IMR-90 (cell line): Measurements from ENCODE around the gene SMIM41. TPM values are rescaled to one million over a fixed set of nuclear protein-coding genes. Genes with fewer than 3 reads are reported as not detected.
A peak's percentile ranks its signal among the peaks of the same experiment; 100 is the strongest.

ENCODE experiments used
- ATAC-seq: fragments of 200-7000 bp; cut with Tn5 transposase; 2 replicates; pipeline ENCODE4 v1.9.1; 2020; ENCODE audit warnings: low read depth, mild to moderate bottlenecking, moderate library complexity
- BruUV-seq: library from RNA; stranded (reverse); fragments of 400-500 nt; replicated peaks from 2 replicates; lab custom pipeline; 2021; lab: Mats Ljungman, UMichigan
- CTCF ChIA-PET: fragments of 300-600 bp; formaldehyde crosslinking; extraction: SDS; loops from one replicate; lab custom pipeline; 2021; ENCODE audit warnings: antibody characterized with exemption; lab: Yijun Ruan, JAX
- POLR2A ChIA-PET: fragments of 300-600 bp; sonication (Branson Sonifier 250); formaldehyde crosslinking; loops from one replicate; lab custom pipeline; 2022; ENCODE audit warnings: antibody characterized with exemption; ENCODE audit not compliant: unreplicated experiment; lab: Charles Lee
- DNase-seq: peaks from one replicate; pipeline ENCODE4 v3.0.0; 2013
- H2AFZ ChIP-seq: replicated peaks from 2 replicates; pipeline ENCODE3; 2013; ENCODE audit warnings: low read length, mild to moderate bottlenecking; ENCODE audit not compliant: poor library complexity
- H2AK5ac ChIP-seq: 2 replicates; pipeline ENCODE4 v1.6.1; 2013; ENCODE audit warnings: low read depth, low read length, inconsistent platforms
- H2AK9ac ChIP-seq: replicated peaks from 2 replicates; pipeline ENCODE3; 2013; ENCODE audit warnings: mild to moderate bottlenecking, low read depth, low read length, moderate library complexity; ENCODE audit not compliant: poor library complexity
- H2BK120ac ChIP-seq: 2 replicates; pipeline ENCODE4 v1.6.1; 2013; ENCODE audit warnings: low read depth, low read length, inconsistent platforms
- H2BK15ac ChIP-seq: 3 replicates; pipeline ENCODE4 v1.6.1; 2013; ENCODE audit warnings: low read depth, low read length, inconsistent platforms
- H2BK20ac ChIP-seq: 2 replicates; pipeline ENCODE4 v1.6.1; 2013; ENCODE audit warnings: low read depth, mild to moderate bottlenecking, inconsistent platforms, low read length, moderate library complexity
- H2BK5ac ChIP-seq: 2 replicates; pipeline ENCODE4 v1.6.1; 2013; ENCODE audit warnings: mild to moderate bottlenecking, low read depth, low read length, inconsistent platforms; ENCODE audit not compliant: poor library complexity, severe bottlenecking
- H3K14ac ChIP-seq: replicated peaks from 2 replicates; pipeline ENCODE4 v1.6.1; 2013; ENCODE audit warnings: low read depth, low read length, inconsistent platforms
- H3K18ac ChIP-seq: 2 replicates; pipeline ENCODE4 v1.6.1; 2013; ENCODE audit warnings: low read depth, low read length, control low read depth
- H3K23ac ChIP-seq: 2 replicates; pipeline ENCODE4 v1.6.1; 2013; ENCODE audit warnings: low read depth, low read length, inconsistent platforms
- H3K27ac ChIP-seq: 2 replicates; pipeline ENCODE4 v1.5.1; 2013; ENCODE audit warnings: mild to moderate bottlenecking, control low read depth, low read length; ENCODE audit not compliant: insufficient read depth
- H3K27me3 ChIP-seq: 2 replicates; pipeline ENCODE4 v1.6.1; 2013; ENCODE audit warnings: low read length; ENCODE audit not compliant: control insufficient read depth, insufficient read depth
- H3K36me3 ChIP-seq: 2 replicates; pipeline ENCODE4 v1.6.1; 2013; ENCODE audit warnings: low read length, mixed read lengths; ENCODE audit not compliant: control insufficient read depth, insufficient read depth
- H3K4ac ChIP-seq: 2 replicates; pipeline ENCODE4 v1.6.1; 2013; ENCODE audit warnings: low read depth, low read length, inconsistent platforms
- H3K4me1 ChIP-seq: 2 replicates; pipeline ENCODE4 v1.6.1; 2013; ENCODE audit warnings: low read length, mixed read lengths; ENCODE audit not compliant: control insufficient read depth, insufficient read depth
- H3K4me2 ChIP-seq: 2 replicates; pipeline ENCODE4 v1.6.1; 2013; ENCODE audit warnings: low read depth, mild to moderate bottlenecking, control low read depth, low read length, moderate library complexity
- H3K4me3 ChIP-seq: 2 replicates; pipeline ENCODE4 v1.5.1; 2013; ENCODE audit warnings: low read depth, mild to moderate bottlenecking, control low read depth, low read length, moderate library complexity; ENCODE audit not compliant: insufficient read depth
- H3K56ac ChIP-seq: 2 replicates; pipeline ENCODE4 v1.6.1; 2013; ENCODE audit warnings: low read length, inconsistent platforms; ENCODE audit not compliant: insufficient read depth; ENCODE audit errors: extremely low read depth
- H3K79me1 ChIP-seq, 2 experiments: 2 replicates each; pipeline ENCODE4 v1.6.1; 2013; ENCODE audit warnings: low read length in 2 of 2, inconsistent platforms in 1 of 2, low read depth in 1 of 2
- H3K9ac ChIP-seq: 2 replicates; pipeline ENCODE4 v1.6.1; 2013; ENCODE audit warnings: low read depth, low read length, control low read depth
- H3K9me1 ChIP-seq: 2 replicates; pipeline ENCODE4 v1.6.1; 2013; ENCODE audit warnings: low read length, inconsistent platforms; ENCODE audit not compliant: insufficient read depth
- H3K9me3 ChIP-seq: 2 replicates; pipeline ENCODE4 v1.6.1; 2013; ENCODE audit warnings: low read length; ENCODE audit not compliant: control insufficient read depth, insufficient read depth
- H4K20me1 ChIP-seq: 2 replicates; pipeline ENCODE4 v1.6.1; 2013; ENCODE audit warnings: low read length, inconsistent platforms; ENCODE audit not compliant: insufficient read depth
- H4K5ac ChIP-seq: 2 replicates; pipeline ENCODE4 v1.6.1; 2013; ENCODE audit warnings: mild to moderate bottlenecking, low read depth, low read length, control low read depth
- H4K8ac ChIP-seq, 2 experiments: 2 replicates each; pipeline ENCODE4 v1.6.1; 2013; ENCODE audit warnings: low read depth in 2 of 2, low read length in 2 of 2, control low read depth in 1 of 2, inconsistent platforms in 1 of 2
- H4K91ac ChIP-seq: 2 replicates; pipeline ENCODE4 v1.6.1; 2013; ENCODE audit warnings: low read depth, low read length, inconsistent platforms; ENCODE audit not compliant: insufficient read depth
- CEBPB ChIP-seq: IDR thresholded peaks from 2 replicates; pipeline ENCODE4 v1.6.1; 2012; ENCODE audit warnings: low read depth, low read length, improper control_type of control experiment
- CHD1 ChIP-seq: IDR thresholded peaks from 2 replicates; pipeline ENCODE4 v1.6.1; 2012; ENCODE audit warnings: low read depth, low read length, improper control_type of control experiment
- FOS ChIP-seq: fragments of 150-350 bp; IDR thresholded peaks from 2 replicates; pipeline ENCODE4 v1.6.1; 2016; ENCODE audit warnings: low read depth, low read length
- MAZ ChIP-seq: IDR thresholded peaks from 2 replicates; pipeline ENCODE4 v1.6.1; 2012; ENCODE audit warnings: low read depth, mild to moderate bottlenecking, low read length, improper control_type of control experiment, moderate library complexity, borderline replicate concordance
- MXI1 ChIP-seq: IDR thresholded peaks from 2 replicates; pipeline ENCODE4 v1.6.1; 2012; ENCODE audit warnings: low read depth, mild to moderate bottlenecking, low read length, moderate library complexity, borderline replicate concordance
- POLR2A ChIP-seq: IDR thresholded peaks from 2 replicates; pipeline ENCODE4 v1.6.1; 2012; ENCODE audit warnings: mild to moderate bottlenecking, low read depth, low read length
- WGBS, 2 experiments: methylation state at CpG; one replicate each; pipeline versions ENCODE4 v1.1.5 to v1.1.7; 2013; ENCODE audit warnings: missing lambda C conversion rate in 2 of 2; ENCODE audit not compliant: insufficient read length in 1 of 2; ENCODE audit errors: extremely low coverage in 2 of 2; 5-methylcytosine and 5-hydroxymethylcytosine counted together
- dilution Hi-C: fragments of 300-500 bp; cut with HindIII; formaldehyde crosslinking; loops from one replicate; pipeline ENCODE4 v1.14.3; 2018; ENCODE audit warnings: low sequenced_read_pairs; ENCODE audit not compliant: unreplicated experiment
- in situ Hi-C: fragments of 300-500 bp; cut with MboI; formaldehyde crosslinking; loops from 3 replicates; pipeline ENCODE4 v1.14.3; 2019; ENCODE audit warnings: low sequenced_read_pairs, inconsistent platforms, mixed read lengths
- intact Hi-C: fragments of 100-400 bp; cut with micrococcal nuclease; formaldehyde crosslinking; loops from 2 replicates; pipeline ENCODE4 v1.10.0; 2022
- polyA plus RNA-seq, 3 experiments: library from polyadenylated mRNA; depleted of rRNA; stranded (reverse); fragments of >200 nt; gene quantifications; 2 replicates each; pipeline ENCODE4 v1.2.3, GENCODE V29; 2012; ENCODE audit warnings: low replicate concordance in 1 of 3
- total RNA-seq: library from RNA; depleted of rRNA; stranded (reverse); fragments of >200 nt; gene quantifications from 2 replicates; pipeline ENCODE4 v1.2.3, GENCODE V29; 2012

SMIM41 gene
- total and polyA plus RNA-seq, 2 of the 4 experiments (the other 2 are of a cell fraction) = not detected

- intact Hi-C loops = no loop called here
- peak overlapping the region in 1 of 2 experiments; percentile 32; a peak in 1 of 4 replicates for H4K8ac ChIP-seq
- H3K23ac ChIP-seq = peak overlapping the region; percentile 95
- peak overlapping the region; percentile 93 for H3K14ac ChIP-seq
- H4K91ac ChIP-seq = peak overlapping the region; percentile 37; the same call in 1 of the 2 replicates
- in situ Hi-C loops = no loop called here
- H3K4ac ChIP-seq = peak overlapping the region; percentile 90
- TF ChIP-seq CEBPB = peak; percentile 76
- TF ChIP-seq MXI1 = no peak
- TF ChIP-seq MAZ = no peak
- TF ChIP-seq FOS = no peak
- TF ChIP-seq CHD1 = peak; percentile 55; the same call in 1 of the 2 replicates
- peak; percentile 82 for TF ChIP-seq POLR2A
- ChIA-PET POLR2A (no interaction called here), CTCF (interaction anchor here (0.6 to 1.8 kb wide), 2 partner anchors 12 to 242 kb away, joined by 3 to 7 read pairs; no protein-coding TSS in a partner anchor)
- no peak overlapping the region; the same call in 2 of the 3 replicates for H2BK15ac ChIP-seq
- H2AK5ac ChIP-seq = peak overlapping the region; percentile 64; the same call in 1 of the 2 replicates
- H3K27ac ChIP-seq = peak overlapping the region; percentile 23
- ATAC-seq (peak; percentile 3; the same call in 1 of the 2 replicates), DNase-seq (peak; percentile 46)
- peak overlapping the region; percentile 1; the same call in 1 of the 2 replicates for H3K18ac ChIP-seq
- H2BK5ac ChIP-seq = peak overlapping the region; percentile 49
- H3K9me3 ChIP-seq = no peaks in the 10 kb centered on the region
- peak overlapping the region; percentile 89 for H2AFZ ChIP-seq
- H2BK120ac ChIP-seq = peak overlapping the region; percentile 41; the same call in 1 of the 2 replicates
- no peak overlapping the region; the same call in 1 of the 2 replicates for H4K5ac ChIP-seq
- H3K4me2 ChIP-seq = peak overlapping the region; percentile 89
- H3K9ac ChIP-seq = peak overlapping the region; percentile 57
- BruUV-seq = no TSS peak
- peaks cover 6% of the 10 kb centered on the region for H3K4me1 ChIP-seq
- H2BK20ac ChIP-seq = no peak overlapping the region
- H3K9me1 ChIP-seq = peaks cover 29% of the 10 kb centered on the region
- peak overlapping the region; percentile 19; the same call in 1 of the 2 replicates for H3K56ac ChIP-seq
- dilution Hi-C loops = no loop called here
- H4K20me1 ChIP-seq = peaks cover 37% of the 10 kb centered on the region
- 3% methylated on average over 14 of the region's 59 CpGs; no CpG with 5 or more reads in 1 of the 2 experiments for WGBS, 2 experiments
- peaks cover 2% of the 10 kb centered on the region; the same call in 1 of the 2 replicates for H3K36me3 ChIP-seq
- peaks cover 13 to 56% of the 10 kb centered on the region in 2 experiments; a peak in 3 of 4 replicates for H3K79me1 ChIP-seq
- H2AK9ac ChIP-seq = peak overlapping the region; percentile 87
- peak overlapping the region; percentile 72 for H3K4me3 ChIP-seq
- H3K27me3 ChIP-seq = no peaks in the 10 kb centered on the region
These were observed 42.1 kb upstream of the SMIM41 start for GRCh38 chr12:52037248-52037861.
